HEK293 (cell line): ENCODE results near the gene LCN9.

ENCODE experiments used
- CTCF ChIA-PET: fragments of 350-600 bp; formaldehyde crosslinking; extraction: SDS; loops from one replicate; lab custom pipeline; 2021; ENCODE audit warnings: antibody characterized with exemption; lab: Yijun Ruan, JAX
- POLR2A ChIA-PET: fragments of 300-600 bp; formaldehyde crosslinking; extraction: SDS; loops from one replicate; lab custom pipeline; 2020; ENCODE audit warnings: antibody characterized with exemption, inconsistent platforms; lab: Yijun Ruan, JAX
- H3K27ac ChIP-seq: fragments of 200-500 bp; sonication (Bioruptor generic); 2 replicates; pipeline ENCODE4 v1.5.1; 2014; ENCODE audit warnings: low read depth, low read length, control low read depth, inconsistent platforms; ENCODE audit errors: extremely low read depth
- H3K36me3 ChIP-seq, 2 experiments: fragments of 200-500 bp in 1 of 2; sonication (Bioruptor generic) in 1 of 2; 1 replicate in 1 of 2; 2 replicates in 1 of 2; pipeline ENCODE4 v1.5.1; 2014 to 2017; ENCODE audit warnings: inconsistent platforms in 2 of 2, low read length in 2 of 2; ENCODE audit not compliant: control insufficient read depth in 2 of 2, insufficient read depth in 1 of 2
- H3K4me1 ChIP-seq: fragments of 200-500 bp; sonication (Bioruptor generic); 2 replicates; pipeline ENCODE4 v1.5.1; 2014; ENCODE audit warnings: mild to moderate bottlenecking, low read length, inconsistent platforms; ENCODE audit not compliant: control insufficient read depth, insufficient read depth
- H3K4me3 ChIP-seq: 2 replicates; pipeline ENCODE4 v1.5.1; 2011; ENCODE audit warnings: low read depth, mild to moderate bottlenecking, control low read depth, low read length, moderate library complexity
- H3K9me3 ChIP-seq: fragments of 200-500 bp; sonication (Bioruptor generic); 2 replicates; pipeline ENCODE4 v1.5.1; 2014; ENCODE audit warnings: low read depth, low read length, inconsistent platforms; ENCODE audit not compliant: control insufficient read depth, insufficient read depth
- FEZF1 ChIP-seq: fragments of 450-650 bp; formaldehyde crosslinking; IDR thresholded peaks from 2 replicates; pipeline ENCODE4 v1.5.1; 2016; ENCODE audit warnings: missing biosample characterization, missing genetic modification characterization
- GLI4 ChIP-seq: fragments of 450-650 bp; formaldehyde crosslinking; IDR thresholded peaks from 2 replicates; pipeline ENCODE4 v1.5.1; 2016; ENCODE audit warnings: missing biosample characterization, missing genetic modification characterization
- GLIS1 ChIP-seq: fragments of 450-650 bp; formaldehyde crosslinking; IDR thresholded peaks from 2 replicates; pipeline ENCODE4 v1.5.1; 2016; ENCODE audit warnings: missing biosample characterization, missing genetic modification characterization
- KLF10 ChIP-seq: fragments of 450-650 bp; IDR thresholded peaks from 2 replicates; pipeline ENCODE4 v1.5.1; 2018; ENCODE audit warnings: missing biosample characterization, mild to moderate bottlenecking, missing genetic modification characterization
- YY1 ChIP-seq: fragments of 450-650 bp; formaldehyde crosslinking; IDR thresholded peaks from 2 replicates; pipeline ENCODE4 v1.5.1; 2018; ENCODE audit warnings: missing biosample characterization, missing genetic modification characterization
- ZBTB1 ChIP-seq: fragments of 450-650 bp; formaldehyde crosslinking; IDR thresholded peaks from 2 replicates; pipeline ENCODE4 v1.5.1; 2016; ENCODE audit warnings: missing biosample characterization, missing genetic modification characterization
- ZNF10 ChIP-seq: fragments of 450-650 bp; formaldehyde crosslinking; IDR thresholded peaks from 2 replicates; pipeline ENCODE4 v1.5.1; 2017; ENCODE audit warnings: missing biosample characterization, missing genetic modification characterization
- ZNF133 ChIP-seq: fragments of 450-650 bp; formaldehyde crosslinking; IDR thresholded peaks from 2 replicates; pipeline ENCODE4 v1.5.1; 2016; ENCODE audit warnings: missing biosample characterization, missing genetic modification characterization
- ZNF202 ChIP-seq: fragments of 450-650 bp; formaldehyde crosslinking; IDR thresholded peaks from 2 replicates; pipeline ENCODE4 v1.5.1; 2016; ENCODE audit warnings: missing biosample characterization, missing genetic modification characterization, borderline replicate concordance
- ZNF433 ChIP-seq: fragments of 450-650 bp; formaldehyde crosslinking; IDR thresholded peaks from 2 replicates; pipeline ENCODE4 v1.5.1; 2016; ENCODE audit warnings: missing biosample characterization, missing genetic modification characterization, low read depth
- ZNF501 ChIP-seq: fragments of 450-650 bp; formaldehyde crosslinking; IDR thresholded peaks from 2 replicates; pipeline ENCODE4 v1.5.1; 2016; ENCODE audit warnings: missing biosample characterization, missing genetic modification characterization
- ZNF654 ChIP-seq: fragments of 450-650 bp; formaldehyde crosslinking; IDR thresholded peaks from 2 replicates; pipeline ENCODE4 v1.5.1; 2016; ENCODE audit warnings: low read depth, missing biosample characterization, missing genetic modification characterization
- ZNF747 ChIP-seq: fragments of 450-650 bp; formaldehyde crosslinking; IDR thresholded peaks from 2 replicates; pipeline ENCODE4 v1.5.1; 2016; ENCODE audit warnings: missing biosample characterization, missing genetic modification characterization
- ZNF768 ChIP-seq: fragments of 450-650 bp; formaldehyde crosslinking; IDR thresholded peaks from 2 replicates; pipeline ENCODE4 v1.5.1; 2018; ENCODE audit warnings: missing biosample characterization, mild to moderate bottlenecking, missing genetic modification characterization
- TF ChIP-seq, protein P1 (sequence below): fragments of 450-650 bp; formaldehyde crosslinking; IDR thresholded peaks from 2 replicates; pipeline ENCODE4 v1.5.1; 2016; ENCODE audit warnings: missing biosample characterization, missing genetic modification characterization, low read depth
- TF ChIP-seq, protein P2 (sequence below): fragments of 450-650 bp; formaldehyde crosslinking; conservative IDR thresholded peaks from 2 replicates; pipeline ENCODE4 v1.5.1; 2016; ENCODE audit warnings: low read depth, missing biosample characterization, missing genetic modification characterization
- TF ChIP-seq, protein P3 (sequence below): fragments of 450-650 bp; formaldehyde crosslinking; IDR thresholded peaks from 2 replicates; pipeline ENCODE4 v1.5.1; 2016; ENCODE audit warnings: missing biosample characterization, missing genetic modification characterization, borderline replicate concordance
- TF ChIP-seq, protein P4 (sequence below): fragments of 450-650 bp; formaldehyde crosslinking; IDR thresholded peaks from 2 replicates; pipeline ENCODE4 v1.5.1; 2016; ENCODE audit warnings: missing biosample characterization, missing genetic modification characterization
- TF ChIP-seq, protein P5 (sequence below): fragments of 450-650 bp; formaldehyde crosslinking; IDR thresholded peaks from 2 replicates; pipeline ENCODE4 v1.5.1; 2016; ENCODE audit warnings: missing biosample characterization, missing genetic modification characterization

Gene LCN9

DNA sequence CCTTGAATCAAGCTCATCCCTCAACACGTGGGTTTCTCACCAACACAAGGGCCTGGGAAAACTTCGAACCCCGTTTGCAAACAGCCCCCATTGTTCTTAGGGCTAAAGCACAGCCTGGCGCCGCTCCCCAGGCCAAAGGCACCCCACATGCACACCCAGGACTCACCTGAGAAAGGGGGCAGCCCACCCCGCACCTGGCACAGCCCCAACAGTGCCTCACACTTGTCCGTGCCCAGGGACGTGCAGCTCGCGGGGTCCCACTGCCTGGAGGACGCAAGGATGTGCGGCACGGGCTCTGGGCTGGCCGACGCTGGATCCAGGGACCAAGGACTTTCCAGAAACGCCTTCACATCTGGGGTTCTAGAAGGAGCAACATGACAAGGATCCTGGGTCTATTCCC is 33.3 kb downstream of the LCN9 start:
- Histone ChIP-seq H3K9me3 (no peaks in the 10 kb centered on the region), H3K36me3 (no peaks in the 10 kb centered on the region), H3K4me3 (no peak overlapping the region), H3K27ac (no peak overlapping the region), H3K4me1 (no peaks in the 10 kb centered on the region)
- POLR2A ChIA-PET = no interaction called here
- CTCF ChIA-PET = interaction anchor here (0.6 kb wide), 1 partner anchor 427 kb away, joined by 3 read pairs; no protein-coding TSS in a partner anchor
- TF ChIP-seq ZNF433 (tag by site-specific recombination) (no peak), KLF10 (no peak), ZNF501 (tag by site-specific recombination) (no peak), ZNF133 (tag by site-specific recombination) (no peak), ZNF202 (tag by site-specific recombination) (no peak), FEZF1 (tag by site-specific recombination) (no peak), YY1 (tag by site-specific recombination) (no peak), ZBTB1 (no peak), ZNF768 (tag by site-specific recombination) (no peak), ZNF654 (tag by site-specific recombination) (no peak), GLI4 (tag by site-specific recombination) (no peak), ZNF10 (tag by site-specific recombination) (no peak), GLIS1 (tag by site-specific recombination) (no peak), ZNF747 (tag by site-specific recombination) (no peak)
- TF ChIP-seq, protein P1, sequence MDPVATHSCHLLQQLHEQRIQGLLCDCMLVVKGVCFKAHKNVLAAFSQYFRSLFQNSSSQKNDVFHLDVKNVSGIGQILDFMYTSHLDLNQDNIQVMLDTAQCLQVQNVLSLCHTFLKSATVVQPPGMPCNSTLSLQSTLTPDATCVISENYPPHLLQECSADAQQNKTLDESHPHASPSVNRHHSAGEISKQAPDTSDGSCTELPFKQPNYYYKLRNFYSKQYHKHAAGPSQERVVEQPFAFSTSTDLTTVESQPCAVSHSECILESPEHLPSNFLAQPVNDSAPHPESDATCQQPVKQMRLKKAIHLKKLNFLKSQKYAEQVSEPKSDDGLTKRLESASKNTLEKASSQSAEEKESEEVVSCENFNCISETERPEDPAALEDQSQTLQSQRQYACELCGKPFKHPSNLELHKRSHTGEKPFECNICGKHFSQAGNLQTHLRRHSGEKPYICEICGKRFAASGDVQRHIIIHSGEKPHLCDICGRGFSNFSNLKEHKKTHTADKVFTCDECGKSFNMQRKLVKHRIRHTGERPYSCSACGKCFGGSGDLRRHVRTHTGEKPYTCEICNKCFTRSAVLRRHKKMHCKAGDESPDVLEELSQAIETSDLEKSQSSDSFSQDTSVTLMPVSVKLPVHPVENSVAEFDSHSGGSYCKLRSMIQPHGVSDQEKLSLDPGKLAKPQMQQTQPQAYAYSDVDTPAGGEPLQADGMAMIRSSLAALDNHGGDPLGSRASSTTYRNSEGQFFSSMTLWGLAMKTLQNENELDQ = no peak
- TF ChIP-seq, protein P2, sequence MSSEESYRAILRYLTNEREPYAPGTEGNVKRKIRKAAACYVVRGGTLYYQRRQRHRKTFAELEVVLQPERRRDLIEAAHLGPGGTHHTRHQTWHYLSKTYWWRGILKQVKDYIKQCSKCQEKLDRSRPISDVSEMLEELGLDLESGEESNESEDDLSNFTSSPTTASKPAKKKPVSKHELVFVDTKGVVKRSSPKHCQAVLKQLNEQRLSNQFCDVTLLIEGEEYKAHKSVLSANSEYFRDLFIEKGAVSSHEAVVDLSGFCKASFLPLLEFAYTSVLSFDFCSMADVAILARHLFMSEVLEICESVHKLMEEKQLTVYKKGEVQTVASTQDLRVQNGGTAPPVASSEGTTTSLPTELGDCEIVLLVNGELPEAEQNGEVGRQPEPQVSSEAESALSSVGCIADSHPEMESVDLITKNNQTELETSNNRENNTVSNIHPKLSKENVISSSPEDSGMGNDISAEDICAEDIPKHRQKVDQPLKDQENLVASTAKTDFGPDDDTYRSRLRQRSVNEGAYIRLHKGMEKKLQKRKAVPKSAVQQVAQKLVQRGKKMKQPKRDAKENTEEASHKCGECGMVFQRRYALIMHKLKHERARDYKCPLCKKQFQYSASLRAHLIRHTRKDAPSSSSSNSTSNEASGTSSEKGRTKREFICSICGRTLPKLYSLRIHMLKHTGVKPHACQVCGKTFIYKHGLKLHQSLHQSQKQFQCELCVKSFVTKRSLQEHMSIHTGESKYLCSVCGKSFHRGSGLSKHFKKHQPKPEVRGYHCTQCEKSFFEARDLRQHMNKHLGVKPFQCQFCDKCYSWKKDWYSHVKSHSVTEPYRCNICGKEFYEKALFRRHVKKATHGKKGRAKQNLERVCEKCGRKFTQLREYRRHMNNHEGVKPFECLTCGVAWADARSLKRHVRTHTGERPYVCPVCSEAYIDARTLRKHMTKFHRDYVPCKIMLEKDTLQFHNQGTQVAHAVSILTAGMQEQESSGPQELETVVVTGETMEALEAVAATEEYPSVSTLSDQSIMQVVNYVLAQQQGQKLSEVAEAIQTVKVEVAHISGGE = no peak
- TF ChIP-seq, protein P3, sequence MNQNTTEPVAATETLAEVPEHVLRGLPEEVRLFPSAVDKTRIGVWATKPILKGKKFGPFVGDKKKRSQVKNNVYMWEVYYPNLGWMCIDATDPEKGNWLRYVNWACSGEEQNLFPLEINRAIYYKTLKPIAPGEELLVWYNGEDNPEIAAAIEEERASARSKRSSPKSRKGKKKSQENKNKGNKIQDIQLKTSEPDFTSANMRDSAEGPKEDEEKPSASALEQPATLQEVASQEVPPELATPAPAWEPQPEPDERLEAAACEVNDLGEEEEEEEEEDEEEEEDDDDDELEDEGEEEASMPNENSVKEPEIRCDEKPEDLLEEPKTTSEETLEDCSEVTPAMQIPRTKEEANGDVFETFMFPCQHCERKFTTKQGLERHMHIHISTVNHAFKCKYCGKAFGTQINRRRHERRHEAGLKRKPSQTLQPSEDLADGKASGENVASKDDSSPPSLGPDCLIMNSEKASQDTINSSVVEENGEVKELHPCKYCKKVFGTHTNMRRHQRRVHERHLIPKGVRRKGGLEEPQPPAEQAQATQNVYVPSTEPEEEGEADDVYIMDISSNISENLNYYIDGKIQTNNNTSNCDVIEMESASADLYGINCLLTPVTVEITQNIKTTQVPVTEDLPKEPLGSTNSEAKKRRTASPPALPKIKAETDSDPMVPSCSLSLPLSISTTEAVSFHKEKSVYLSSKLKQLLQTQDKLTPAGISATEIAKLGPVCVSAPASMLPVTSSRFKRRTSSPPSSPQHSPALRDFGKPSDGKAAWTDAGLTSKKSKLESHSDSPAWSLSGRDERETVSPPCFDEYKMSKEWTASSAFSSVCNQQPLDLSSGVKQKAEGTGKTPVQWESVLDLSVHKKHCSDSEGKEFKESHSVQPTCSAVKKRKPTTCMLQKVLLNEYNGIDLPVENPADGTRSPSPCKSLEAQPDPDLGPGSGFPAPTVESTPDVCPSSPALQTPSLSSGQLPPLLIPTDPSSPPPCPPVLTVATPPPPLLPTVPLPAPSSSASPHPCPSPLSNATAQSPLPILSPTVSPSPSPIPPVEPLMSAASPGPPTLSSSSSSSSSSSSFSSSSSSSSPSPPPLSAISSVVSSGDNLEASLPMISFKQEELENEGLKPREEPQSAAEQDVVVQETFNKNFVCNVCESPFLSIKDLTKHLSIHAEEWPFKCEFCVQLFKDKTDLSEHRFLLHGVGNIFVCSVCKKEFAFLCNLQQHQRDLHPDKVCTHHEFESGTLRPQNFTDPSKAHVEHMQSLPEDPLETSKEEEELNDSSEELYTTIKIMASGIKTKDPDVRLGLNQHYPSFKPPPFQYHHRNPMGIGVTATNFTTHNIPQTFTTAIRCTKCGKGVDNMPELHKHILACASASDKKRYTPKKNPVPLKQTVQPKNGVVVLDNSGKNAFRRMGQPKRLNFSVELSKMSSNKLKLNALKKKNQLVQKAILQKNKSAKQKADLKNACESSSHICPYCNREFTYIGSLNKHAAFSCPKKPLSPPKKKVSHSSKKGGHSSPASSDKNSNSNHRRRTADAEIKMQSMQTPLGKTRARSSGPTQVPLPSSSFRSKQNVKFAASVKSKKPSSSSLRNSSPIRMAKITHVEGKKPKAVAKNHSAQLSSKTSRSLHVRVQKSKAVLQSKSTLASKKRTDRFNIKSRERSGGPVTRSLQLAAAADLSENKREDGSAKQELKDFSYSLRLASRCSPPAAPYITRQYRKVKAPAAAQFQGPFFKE (tag by site-specific recombination) = no peak
- TF ChIP-seq, protein P4, sequence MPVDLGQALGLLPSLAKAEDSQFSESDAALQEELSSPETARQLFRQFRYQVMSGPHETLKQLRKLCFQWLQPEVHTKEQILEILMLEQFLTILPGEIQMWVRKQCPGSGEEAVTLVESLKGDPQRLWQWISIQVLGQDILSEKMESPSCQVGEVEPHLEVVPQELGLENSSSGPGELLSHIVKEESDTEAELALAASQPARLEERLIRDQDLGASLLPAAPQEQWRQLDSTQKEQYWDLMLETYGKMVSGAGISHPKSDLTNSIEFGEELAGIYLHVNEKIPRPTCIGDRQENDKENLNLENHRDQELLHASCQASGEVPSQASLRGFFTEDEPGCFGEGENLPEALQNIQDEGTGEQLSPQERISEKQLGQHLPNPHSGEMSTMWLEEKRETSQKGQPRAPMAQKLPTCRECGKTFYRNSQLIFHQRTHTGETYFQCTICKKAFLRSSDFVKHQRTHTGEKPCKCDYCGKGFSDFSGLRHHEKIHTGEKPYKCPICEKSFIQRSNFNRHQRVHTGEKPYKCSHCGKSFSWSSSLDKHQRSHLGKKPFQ (tag by site-specific recombination) = no peak
- TF ChIP-seq, protein P5, sequence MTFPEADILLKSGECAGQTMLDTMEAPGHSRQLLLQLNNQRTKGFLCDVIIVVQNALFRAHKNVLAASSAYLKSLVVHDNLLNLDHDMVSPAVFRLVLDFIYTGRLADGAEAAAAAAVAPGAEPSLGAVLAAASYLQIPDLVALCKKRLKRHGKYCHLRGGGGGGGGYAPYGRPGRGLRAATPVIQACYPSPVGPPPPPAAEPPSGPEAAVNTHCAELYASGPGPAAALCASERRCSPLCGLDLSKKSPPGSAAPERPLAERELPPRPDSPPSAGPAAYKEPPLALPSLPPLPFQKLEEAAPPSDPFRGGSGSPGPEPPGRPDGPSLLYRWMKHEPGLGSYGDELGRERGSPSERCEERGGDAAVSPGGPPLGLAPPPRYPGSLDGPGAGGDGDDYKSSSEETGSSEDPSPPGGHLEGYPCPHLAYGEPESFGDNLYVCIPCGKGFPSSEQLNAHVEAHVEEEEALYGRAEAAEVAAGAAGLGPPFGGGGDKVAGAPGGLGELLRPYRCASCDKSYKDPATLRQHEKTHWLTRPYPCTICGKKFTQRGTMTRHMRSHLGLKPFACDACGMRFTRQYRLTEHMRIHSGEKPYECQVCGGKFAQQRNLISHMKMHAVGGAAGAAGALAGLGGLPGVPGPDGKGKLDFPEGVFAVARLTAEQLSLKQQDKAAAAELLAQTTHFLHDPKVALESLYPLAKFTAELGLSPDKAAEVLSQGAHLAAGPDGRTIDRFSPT (tag by site-specific recombination) = no peak
